Left cardiac atrium (tissue), 2 donors: Measurements from ENCODE around the gene ZAR1. TPM values are rescaled to one million over a fixed set of nuclear protein-coding genes. Genes with fewer than 3 reads are reported as not detected.

Source experiments
- total RNA-seq, 2 donors: library from RNA; stranded (reverse); fragmentation: NEBNext Ultra II Directional; extraction: Animal tissue kit (Norgen Biotek cat#: 25700); gene quantifications; one replicate each; pipeline ENCODE4 v1.2.1, GENCODE V29; 2021
- donor health status: DM: no; HTN: yes; CAD: no; lungs with severe emphysema.
- donor health status: DM: yes; HTN: yes; CAD: no.

The ZAR1 gene
- total RNA-seq, 2 donors from 2014 or later: not detected

Other genes starting within 250 kb of the ZAR1 start
- 1 to 10 TPM; 1.8 to 2.3 TPM for gene TEC, start 220.4 kb upstream of the ZAR1 start, total RNA-seq
- 100 to 1,000 TPM; 104 to 108 TPM for gene SLAIN2, start 148.7 kb upstream of the ZAR1 start, total RNA-seq
- gene SLC10A4, start 6.9 kb upstream of the ZAR1 start, total RNA-seq: under 1 TPM; 0.29 to 0.37 TPM